Erythroblast (primary cell): ENCODE measurements around the gene ADGRF1.
"Not testable (repeated sequence)": the region's sequence is repeated elsewhere in the genome, so short reads cannot be mapped to it uniquely, and the experiment has no call there.

Source experiments
- DNase-seq, 2 experiments: peaks; one replicate each; lab custom pipeline; 2025; lab: John Stamatoyannopoulos, UW
- GATA1 ChIP-seq: IDR thresholded peaks from 2 replicates; pipeline ENCODE4 v1.6.1; 2011; ENCODE audit warnings: low read depth, mild to moderate bottlenecking, control low read depth, low read length, moderate library complexity
- POLR2A ChIP-seq: IDR thresholded peaks from 2 replicates; pipeline ENCODE4 v1.6.1; 2011; ENCODE audit warnings: mild to moderate bottlenecking, low read length

Gene ADGRF1

GRCh38 chr6:47042275-47042791 lies at the start of gene ADGRF1:
Gene ADGRF1, minus strand, starts transcription at chr6:47042332. Its CDS starts 13,271 bp downstream, at chr6:47029061.
- no peak for DNase-seq
- TF ChIP-seq GATA1 (no peak), POLR2A (no peak)

GRCh38 chr6:47090881-47091280 lies 48.7 kb upstream of the ADGRF1 start:
- DNase-seq: no peak
- no peak for TF ChIP-seq GATA1
- no peak for TF ChIP-seq POLR2A

- DNase-seq: not testable (repeated sequence)
Measured at GRCh38 chr6:47089473-47089872, 47.3 kb upstream of the ADGRF1 start.

GRCh38 chr6:47086051-47086770 lies 44.1 kb upstream of the ADGRF1 start:
- TF ChIP-seq GATA1 (no peak), POLR2A (no peak)
- DNase-seq: no peak

- no peak for DNase-seq
- TF ChIP-seq GATA1 (no peak), POLR2A (no peak)
Measured at GRCh38 chr6:47084610-47085009, 42.5 kb upstream of the ADGRF1 start.

GRCh38 chr6:47083586-47084047 lies 41.5 kb upstream of the ADGRF1 start:
- DNase-seq: no peak
- TF ChIP-seq POLR2A (no peak), GATA1 (no peak)

GRCh38 chr6:47080083-47080596 lies 38.0 kb upstream of the ADGRF1 start:
- no peak for TF ChIP-seq GATA1
- no peak for TF ChIP-seq POLR2A
- DNase-seq: no peak

GRCh38 chr6:47079638-47080037 lies 37.5 kb upstream of the ADGRF1 start:
- peak; percentile 9 to 11 for DNase-seq
- TF ChIP-seq GATA1: no peak
- no peak for TF ChIP-seq POLR2A

GRCh38 chr6:47078991-47079390 lies 36.9 kb upstream of the ADGRF1 start:
- no peak for DNase-seq
- TF ChIP-seq POLR2A (no peak), GATA1 (no peak)

- DNase-seq: no peak
- TF ChIP-seq POLR2A (no peak), GATA1 (no peak)
Measured at GRCh38 chr6:47076422-47077344, 34.6 kb upstream of the ADGRF1 start.

- TF ChIP-seq POLR2A (no peak), GATA1 (no peak)
- no peak for DNase-seq
Measured at GRCh38 chr6:47075741-47076421, 33.7 kb upstream of the ADGRF1 start.

- TF ChIP-seq GATA1 (no peak), POLR2A (no peak)
- no peak for DNase-seq
Measured at GRCh38 chr6:47075168-47075567, 33.0 kb upstream of the ADGRF1 start.

GRCh38 chr6:47073125-47074110 lies 31.3 kb upstream of the ADGRF1 start:
- DNase-seq: no peak
- TF ChIP-seq GATA1: no peak
- TF ChIP-seq POLR2A: no peak
